ENCODE data around the gene ITGB4. TPM values are rescaled to one million over a fixed set of nuclear protein-coding genes. Genes with fewer than 3 reads are reported as not detected.

ITGB4 gene
- total RNA-seq, 4 donors from 2014 or later: 211 to 335 (median 233) TPM

DNA sequence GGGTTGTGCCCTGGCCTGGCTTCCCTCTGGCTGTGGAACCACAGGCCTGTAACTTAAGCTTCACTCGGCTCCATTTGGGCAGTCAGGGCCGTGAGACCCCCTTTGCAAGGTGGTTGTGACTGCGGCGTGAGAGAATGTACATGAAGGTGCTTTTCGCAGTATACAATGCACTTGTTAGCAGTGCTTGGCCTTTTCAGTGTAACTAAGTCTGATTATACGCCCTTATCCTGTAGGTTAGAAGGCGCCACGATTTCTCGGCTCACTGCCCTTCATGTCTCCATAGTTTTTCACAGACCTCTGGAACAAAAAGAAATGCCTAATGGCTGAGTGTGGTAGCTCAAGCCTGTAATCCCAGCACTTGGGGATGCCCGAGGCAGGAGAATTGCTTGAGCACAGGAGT lies 40.8 kb upstream of the ITGB4 start:
- Histone ChIP-seq H3K27ac (peak overlapping the region; percentile 72 to 98 (median 85)), H3K36me3 (no peaks in the 10 kb centered on the region), H3K4me3 (no peak overlapping the region), H3K4me1 (peaks cover 0 to 85% (median 46%) of the 10 kb centered on the region in 4 donors), H3K9me3 (no peaks in the 10 kb centered on the region), H3K27me3 (no peaks in the 10 kb centered on the region)
- TF ChIP-seq POLR2A (IDR thresholded peaks at IDR 0.05) (no peak), EP300 (IDR thresholded peaks at IDR 0.05) (no peak)
- TF ChIP-seq, protein P1, sequence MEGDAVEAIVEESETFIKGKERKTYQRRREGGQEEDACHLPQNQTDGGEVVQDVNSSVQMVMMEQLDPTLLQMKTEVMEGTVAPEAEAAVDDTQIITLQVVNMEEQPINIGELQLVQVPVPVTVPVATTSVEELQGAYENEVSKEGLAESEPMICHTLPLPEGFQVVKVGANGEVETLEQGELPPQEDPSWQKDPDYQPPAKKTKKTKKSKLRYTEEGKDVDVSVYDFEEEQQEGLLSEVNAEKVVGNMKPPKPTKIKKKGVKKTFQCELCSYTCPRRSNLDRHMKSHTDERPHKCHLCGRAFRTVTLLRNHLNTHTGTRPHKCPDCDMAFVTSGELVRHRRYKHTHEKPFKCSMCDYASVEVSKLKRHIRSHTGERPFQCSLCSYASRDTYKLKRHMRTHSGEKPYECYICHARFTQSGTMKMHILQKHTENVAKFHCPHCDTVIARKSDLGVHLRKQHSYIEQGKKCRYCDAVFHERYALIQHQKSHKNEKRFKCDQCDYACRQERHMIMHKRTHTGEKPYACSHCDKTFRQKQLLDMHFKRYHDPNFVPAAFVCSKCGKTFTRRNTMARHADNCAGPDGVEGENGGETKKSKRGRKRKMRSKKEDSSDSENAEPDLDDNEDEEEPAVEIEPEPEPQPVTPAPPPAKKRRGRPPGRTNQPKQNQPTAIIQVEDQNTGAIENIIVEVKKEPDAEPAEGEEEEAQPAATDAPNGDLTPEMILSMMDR (IDR thresholded peaks at IDR 0.05): no peak
- no peak for DNase-seq (ENCODE audit: low spot score in 2 of 2)
- WGBS, 2 donors: 75 to 81% methylated on average over 10 of the region's 10 CpGs

DNA sequence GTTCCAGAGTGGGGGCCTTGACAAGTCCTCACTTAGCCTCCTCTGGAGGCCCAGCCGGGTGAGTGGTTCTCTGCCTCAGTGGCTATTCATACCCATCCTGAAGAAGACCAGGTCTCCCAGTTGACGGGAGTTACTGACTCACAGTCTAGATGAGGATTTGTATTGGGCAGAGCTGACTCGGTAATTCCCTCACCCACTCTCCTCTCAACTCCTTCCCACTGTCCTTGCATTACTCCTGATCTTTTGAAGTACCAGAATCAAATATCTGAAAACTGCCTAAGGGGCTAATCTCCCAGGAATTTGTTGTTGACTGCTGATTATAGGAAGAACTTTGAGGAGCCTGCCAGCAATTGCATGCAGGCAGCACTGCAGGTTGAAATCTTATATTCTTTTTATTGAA lies 40.0 kb upstream of the ITGB4 start:
- Histone ChIP-seq H3K27ac (peak overlapping the region; percentile 72 to 98 (median 85)), H3K4me3 (no peak overlapping the region), H3K27me3 (no peaks in the 10 kb centered on the region), H3K4me1 (peaks cover 0 to 85% (median 54%) of the 10 kb centered on the region in 4 donors), H3K9me3 (no peaks in the 10 kb centered on the region), H3K36me3 (no peaks in the 10 kb centered on the region)
- no peak for TF ChIP-seq EP300 (IDR thresholded peaks at IDR 0.05)
- TF ChIP-seq, protein P1 (IDR thresholded peaks at IDR 0.05): no peak
- no peak for TF ChIP-seq POLR2A (IDR thresholded peaks at IDR 0.05)
- WGBS, 2 donors: 43 to 53% methylated on average over 3 of the region's 3 CpGs
- no peak for DNase-seq (ENCODE audit: low spot score in 2 of 2)

DNA sequence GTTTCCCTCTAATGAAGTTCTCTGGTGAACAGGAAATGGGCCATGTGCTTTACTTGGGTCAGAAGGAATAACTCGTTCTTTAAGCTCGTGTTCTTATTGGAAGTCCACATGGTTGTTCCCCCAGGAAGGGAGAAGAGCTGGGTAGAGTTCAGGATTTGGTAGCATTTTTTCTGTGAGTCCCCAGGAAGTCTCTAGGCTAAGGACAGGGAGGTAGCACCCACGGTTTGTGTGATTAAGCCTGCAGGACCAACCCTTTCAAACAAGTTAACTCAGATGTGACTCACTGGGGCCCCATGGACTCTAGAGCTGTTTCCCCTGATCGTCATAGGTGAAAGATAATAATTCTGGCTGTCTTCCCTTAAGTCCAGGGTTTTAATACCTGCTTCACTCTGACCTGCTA lies 37.7 kb upstream of the ITGB4 start:
- peaks cover 0 to 96% (median 72%) of the 10 kb centered on the region in 4 donors for H3K4me1 ChIP-seq
- no peaks in the 10 kb centered on the region for H3K27me3 ChIP-seq
- TF ChIP-seq, protein P1 (IDR thresholded peaks at IDR 0.05): no peak
- TF ChIP-seq POLR2A (IDR thresholded peaks at IDR 0.05) (no peak), EP300 (IDR thresholded peaks at IDR 0.05) (no peak)
- no peak overlapping the region for H3K4me3 ChIP-seq
- no peaks in the 10 kb centered on the region for H3K9me3 ChIP-seq
- no peak for DNase-seq (ENCODE audit: low spot score in 2 of 2)
- 77 to 86% methylated on average over 4 of the region's 4 CpGs for WGBS, 2 donors
- H3K27ac ChIP-seq: peak overlapping the region; percentile 28 to 98 (median 82)
- H3K36me3 ChIP-seq: no peaks in the 10 kb centered on the region

DNA sequence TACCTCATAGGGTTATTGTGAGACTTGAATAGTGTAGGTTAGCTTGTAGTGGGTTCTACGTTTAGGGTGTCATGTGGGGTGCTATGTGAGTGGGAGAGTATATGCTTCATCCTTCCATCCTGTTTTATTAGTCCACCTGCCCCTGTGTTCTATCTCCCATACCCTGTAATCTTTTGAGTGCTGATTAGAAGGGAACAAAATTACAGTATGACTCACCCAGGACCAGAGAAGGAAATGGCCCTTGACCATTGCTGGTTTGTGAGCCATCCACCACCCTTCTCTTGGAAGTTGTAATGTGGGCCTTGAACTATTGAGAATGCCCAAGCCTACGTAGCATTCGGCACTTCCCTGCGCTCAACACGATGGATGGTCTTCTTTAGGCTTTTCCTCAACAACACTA lies 37.0 kb upstream of the ITGB4 start:
- H3K27ac ChIP-seq: peak overlapping the region; percentile 67 to 98 (median 84)
- 92 to 95% methylated on average over 5 of the region's 5 CpGs for WGBS, 2 donors
- peaks cover 0 to 96% (median 77%) of the 10 kb centered on the region in 4 donors for H3K4me1 ChIP-seq
- no peak for TF ChIP-seq POLR2A (IDR thresholded peaks at IDR 0.05)
- TF ChIP-seq, protein P1 (IDR thresholded peaks at IDR 0.05): no peak
- no peaks in the 10 kb centered on the region for H3K9me3 ChIP-seq
- no peak for DNase-seq (ENCODE audit: low spot score in 2 of 2)
- no peaks in the 10 kb centered on the region for H3K27me3 ChIP-seq
- no peaks in the 10 kb centered on the region for H3K36me3 ChIP-seq
- no peak overlapping the region for H3K4me3 ChIP-seq

DNA sequence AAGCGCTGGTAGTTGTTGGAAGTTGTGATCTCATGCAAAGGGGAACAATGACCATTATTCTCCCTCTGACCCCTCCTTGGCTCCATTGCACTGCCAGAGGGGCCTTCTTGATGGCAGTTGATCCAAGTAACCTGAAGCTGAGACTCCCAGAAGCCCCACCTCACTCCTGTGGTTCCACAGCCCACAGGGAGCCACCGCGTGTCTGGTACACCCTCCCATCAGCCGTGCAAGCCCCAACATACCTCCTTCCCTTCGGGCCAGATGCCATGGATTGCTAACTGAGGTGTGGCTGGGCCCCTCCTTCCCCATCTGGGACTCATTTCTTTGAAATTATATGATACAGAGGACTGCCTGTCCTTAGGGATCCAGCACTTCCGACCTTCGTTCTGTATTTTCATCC lies 36.3 kb upstream of the ITGB4 start:
- TF ChIP-seq, protein P1 (IDR thresholded peaks at IDR 0.05): no peak
- no peak for TF ChIP-seq POLR2A (IDR thresholded peaks at IDR 0.05)
- peak; percentile 32 to 36 for TF ChIP-seq EP300 (IDR thresholded peaks at IDR 0.05)
- peak in 1 of 2 donors; percentile 27 for DNase-seq (ENCODE audit: low spot score in 2 of 2)
- H3K4me1 ChIP-seq: peaks cover 0 to 96% (median 80%) of the 10 kb centered on the region in 4 donors
- 51 to 55% methylated on average over 7 of the region's 7 CpGs for WGBS, 2 donors
- H3K27me3 ChIP-seq: no peaks in the 10 kb centered on the region
- no peaks in the 10 kb centered on the region for H3K36me3 ChIP-seq
- no peak overlapping the region for H3K4me3 ChIP-seq
- no peaks in the 10 kb centered on the region for H3K9me3 ChIP-seq
- H3K27ac ChIP-seq: peak overlapping the region; percentile 67 to 98 (median 84)

Measured in tibial nerve (tissue), 4 donors.